Esophagus (tissue), 2 donors: ENCODE measurements around the gene MNAT1. TPM values are rescaled to one million over a fixed set of nuclear protein-coding genes. Genes with fewer than 3 reads are reported as not detected.

Experiments
- H3K27ac ChIP-seq, 2 donors: one replicate each; pipeline ENCODE4 v1.5.1; 2013; ENCODE audit warnings: low read depth in 2 of 2, mild to moderate bottlenecking in 2 of 2, inconsistent platforms in 1 of 2, low read length in 1 of 2, moderate library complexity in 1 of 2
- H3K27me3 ChIP-seq, 2 donors: one replicate each; pipeline ENCODE4 v1.6.1; 2013; ENCODE audit warnings: low read length in 2 of 2, control low read depth in 1 of 2, mild to moderate bottlenecking in 1 of 2; ENCODE audit not compliant: insufficient read depth in 2 of 2, control insufficient read depth in 1 of 2
- H3K36me3 ChIP-seq, 2 donors: one replicate each; pipeline ENCODE4 v1.6.1; 2013; ENCODE audit warnings: low read length in 1 of 2; ENCODE audit not compliant: control insufficient read depth in 2 of 2, insufficient read depth in 2 of 2
- H3K4me1 ChIP-seq, 2 donors: one replicate each; pipeline ENCODE4 v1.6.1; 2013; ENCODE audit warnings: low read length in 1 of 2; ENCODE audit not compliant: control insufficient read depth in 2 of 2, insufficient read depth in 2 of 2
- H3K4me3 ChIP-seq, 2 donors: one replicate each; pipeline ENCODE4 v1.5.1; 2013; ENCODE audit warnings: low read length in 2 of 2, mild to moderate bottlenecking in 2 of 2, low read depth in 1 of 2, moderate library complexity in 1 of 2
- H3K9me3 ChIP-seq, 2 donors: one replicate each; pipeline ENCODE4 v1.6.1; 2013; ENCODE audit warnings: mild to moderate bottlenecking in 2 of 2, low read depth in 1 of 2, low read length in 1 of 2, moderate library complexity in 1 of 2; ENCODE audit not compliant: control insufficient read depth in 2 of 2, insufficient read depth in 1 of 2
- WGBS, 2 donors: extraction: QIAGEN DNeasy Blood & Tissue Kit; methylation state at CpG; one replicate each; pipeline ENCODE4 v1.1.7; 2013; 5-methylcytosine and 5-hydroxymethylcytosine counted together
- polyA plus RNA-seq, 2 donors: library from polyadenylated mRNA; stranded (reverse); fragments of 200-250 nt; gene quantifications; one replicate each; pipeline ENCODE4 v1.2.3, GENCODE V29; 2013
- donor health status: healthy with polysubstance abuse.
- donor health status: Bipolar disorder and iron deficiency.

MNAT1 gene
- polyA plus RNA-seq, 2 donors, result 13.4 to 18.1 TPM

DNA sequence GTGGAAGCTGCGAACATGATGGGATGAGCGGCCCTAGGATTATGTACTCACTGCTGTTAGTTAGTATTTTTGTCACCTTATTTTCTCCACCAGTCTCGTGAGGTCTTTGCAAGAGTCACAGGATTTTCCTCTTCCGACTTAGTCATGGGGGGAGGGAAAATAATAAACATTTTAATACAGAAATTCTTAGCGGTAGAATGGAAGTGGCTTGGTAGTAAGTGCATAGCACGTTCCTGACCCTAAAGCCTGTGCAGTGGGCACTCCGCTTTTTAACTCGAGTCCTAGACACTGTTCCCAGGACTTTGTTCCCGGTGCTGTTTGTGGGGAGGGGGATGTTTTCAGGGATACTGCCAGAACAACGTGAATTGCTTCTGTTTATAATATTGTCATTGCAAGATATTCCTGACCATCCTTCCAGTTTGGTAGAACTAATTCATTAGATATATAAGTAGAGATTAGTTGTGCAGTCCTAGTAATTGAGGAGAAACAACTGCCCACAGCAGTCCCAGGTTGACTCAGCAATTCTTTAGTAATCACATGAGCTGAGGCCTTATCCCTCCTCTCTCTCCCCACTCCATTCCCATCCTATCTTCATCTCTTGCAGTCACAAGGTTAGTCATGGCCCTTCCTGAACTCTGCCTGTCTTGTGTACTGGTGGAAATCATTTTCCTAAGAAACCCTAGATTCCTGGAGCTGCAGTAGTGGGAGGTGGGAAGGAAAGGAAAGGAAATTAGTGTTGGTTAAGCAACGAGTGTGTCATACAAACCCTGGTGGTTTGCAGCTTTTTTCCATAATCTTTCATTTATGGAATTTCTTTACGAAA lies 247.3 kb downstream of the MNAT1 start:
- Histone ChIP-seq H3K27me3 (no peaks in the 10 kb centered on the region), H3K27ac (peak overlapping the region; percentile 72 to 91), H3K4me1 (no peaks in the 10 kb centered on the region), H3K4me3 (peak overlapping the region; percentile 79 to 99), H3K9me3 (no peaks in the 10 kb centered on the region), H3K36me3 (no peaks in the 10 kb centered on the region)
- 11% methylated on average over 12 of the region's 12 CpGs for WGBS, 2 donors

DNA sequence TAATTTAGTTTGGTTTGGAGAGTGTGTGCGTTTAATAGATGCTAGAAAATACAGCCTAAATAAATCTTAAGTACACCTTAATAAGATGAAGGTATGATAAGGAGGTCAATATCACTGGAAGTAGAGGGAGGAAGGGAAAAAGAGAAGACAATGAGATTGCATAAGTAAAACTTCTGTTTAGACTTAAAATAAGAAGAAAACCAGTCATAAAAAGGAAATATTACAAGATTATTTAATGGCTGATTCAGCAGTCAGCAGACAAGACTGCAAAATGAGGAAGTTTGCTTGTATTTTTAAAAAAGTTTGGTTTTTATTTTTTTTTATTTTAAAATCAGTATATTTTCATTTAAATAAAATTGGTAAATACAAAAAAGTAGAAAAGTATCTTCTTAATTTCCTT lies 249.6 kb downstream of the MNAT1 start:
- no peak overlapping the region for H3K27ac ChIP-seq
- no peaks in the 10 kb centered on the region for H3K4me1 ChIP-seq
- H3K27me3 ChIP-seq, result no peaks in the 10 kb centered on the region
- no peaks in the 10 kb centered on the region for H3K36me3 ChIP-seq
- H3K9me3 ChIP-seq, result no peaks in the 10 kb centered on the region
- 96 to 97% methylated on average over 1 of the region's 1 CpG for WGBS, 2 donors
- H3K4me3 ChIP-seq, result no peak overlapping the region

DNA sequence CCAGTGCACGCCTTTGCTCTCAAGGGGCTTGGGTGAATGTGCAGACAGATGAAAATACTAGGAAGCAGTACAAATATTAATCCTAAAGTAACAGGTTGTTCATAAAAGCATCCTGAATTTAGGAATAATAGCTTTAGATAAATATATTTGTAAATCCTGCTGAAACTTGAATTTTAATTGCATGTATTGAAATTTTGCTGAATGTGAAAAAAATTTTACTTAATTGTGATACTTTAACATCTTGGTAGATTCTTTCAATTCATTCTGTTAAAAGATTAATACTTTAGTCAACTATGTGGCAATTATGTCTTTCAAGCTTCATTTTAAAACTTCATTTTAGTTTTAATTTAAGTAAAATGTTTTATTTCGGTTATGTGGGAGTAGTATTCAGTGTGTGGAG lies 251.9 kb downstream of the MNAT1 start:
- 97 to 99% methylated on average over 2 of the region's 2 CpGs for WGBS, 2 donors
- H3K4me3 ChIP-seq, result no peak overlapping the region
- no peak overlapping the region for H3K27ac ChIP-seq
- H3K9me3 ChIP-seq, result no peaks in the 10 kb centered on the region
- peaks cover 0 to 2% of the 10 kb centered on the region in 2 donors for H3K36me3 ChIP-seq
- no peaks in the 10 kb centered on the region for H3K4me1 ChIP-seq
- H3K27me3 ChIP-seq, result no peaks in the 10 kb centered on the region

DNA sequence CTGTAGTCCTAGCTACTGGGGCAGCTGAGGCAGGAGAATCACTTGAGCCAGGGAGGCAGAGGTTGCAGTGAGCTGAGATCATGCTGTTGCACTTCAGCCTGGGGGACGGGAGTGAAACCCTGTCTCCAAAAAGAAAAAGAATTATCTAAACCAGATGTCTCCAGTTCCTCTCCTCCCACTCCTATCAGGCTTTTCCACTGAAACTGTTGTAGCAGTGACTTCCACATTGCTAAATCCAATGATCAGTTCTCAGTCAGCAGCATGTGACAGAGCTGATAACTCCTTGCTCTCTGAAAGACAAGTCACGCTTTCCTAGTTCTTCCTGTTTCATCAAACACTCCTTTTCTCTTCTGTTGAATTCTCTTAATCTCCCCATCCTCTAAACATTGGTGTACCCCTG lies 255.0 kb downstream of the MNAT1 start:
- H3K27me3 ChIP-seq, result no peaks in the 10 kb centered on the region
- no peak overlapping the region for H3K4me3 ChIP-seq
- no peaks in the 10 kb centered on the region for H3K9me3 ChIP-seq
- 82 to 86% methylated on average over 2 of the region's 2 CpGs for WGBS, 2 donors
- no peak overlapping the region for H3K27ac ChIP-seq
- peaks cover 0 to 2% of the 10 kb centered on the region in 2 donors for H3K36me3 ChIP-seq
- H3K4me1 ChIP-seq, result no peaks in the 10 kb centered on the region

DNA sequence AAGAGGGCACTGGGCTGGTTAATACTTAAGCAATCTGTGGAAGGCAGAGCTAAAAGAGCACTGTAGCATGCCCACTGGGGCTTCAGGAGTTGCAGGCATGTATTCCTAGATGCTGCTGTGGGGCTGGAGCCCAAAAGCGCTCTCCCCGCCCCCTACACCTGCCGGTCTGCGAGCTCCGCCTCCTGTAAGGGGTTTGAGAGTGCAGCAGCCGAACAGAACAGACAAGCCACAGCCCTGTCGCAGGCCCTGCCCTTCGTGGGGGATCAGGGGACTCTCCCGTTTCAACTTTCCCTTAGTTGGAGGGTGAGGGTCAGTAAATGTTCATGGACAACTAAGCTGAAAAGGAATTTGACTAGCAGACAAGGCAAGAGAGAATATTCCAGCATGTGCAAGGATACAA lies 264.1 kb downstream of the MNAT1 start:
- no peak overlapping the region for H3K4me3 ChIP-seq
- 92 to 94% methylated on average over 9 of the region's 9 CpGs for WGBS, 2 donors

DNA sequence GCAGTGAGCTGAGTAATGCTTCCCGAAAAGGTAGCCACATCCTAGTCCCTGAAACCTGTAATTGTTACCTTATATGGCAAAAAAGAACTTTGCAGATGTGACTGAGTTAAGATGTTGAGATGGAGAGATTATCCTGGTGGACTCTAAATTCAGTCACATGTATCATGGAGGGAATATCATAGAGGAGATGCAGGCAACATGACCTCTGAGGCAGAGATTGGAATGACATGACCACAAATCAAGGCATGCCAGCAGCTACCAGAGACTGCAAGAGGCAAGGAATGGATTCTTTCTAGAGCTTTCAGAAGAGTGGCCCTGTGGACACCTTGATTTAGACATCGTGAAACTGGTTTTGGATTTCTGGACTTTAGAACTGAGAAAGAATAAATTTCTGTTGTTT lies 265.0 kb downstream of the MNAT1 start:
- H3K9me3 ChIP-seq, result no peaks in the 10 kb centered on the region
- no peaks in the 10 kb centered on the region for H3K4me1 ChIP-seq
- H3K4me3 ChIP-seq, result no peak overlapping the region
- WGBS, 2 donors, result 96 to 97% methylated on average over 2 of the region's 2 CpGs
- no peak overlapping the region for H3K27ac ChIP-seq
- no peaks in the 10 kb centered on the region for H3K36me3 ChIP-seq
- H3K27me3 ChIP-seq, result no peaks in the 10 kb centered on the region

More for the DNA sequence above, 264.1 kb downstream of the MNAT1 start:
- Histone ChIP-seq H3K27ac (no peak overlapping the region), H3K36me3 (no peaks in the 10 kb centered on the region), H3K4me1 (no peaks in the 10 kb centered on the region), H3K27me3 (no peaks in the 10 kb centered on the region), H3K9me3 (no peaks in the 10 kb centered on the region)

DNA sequence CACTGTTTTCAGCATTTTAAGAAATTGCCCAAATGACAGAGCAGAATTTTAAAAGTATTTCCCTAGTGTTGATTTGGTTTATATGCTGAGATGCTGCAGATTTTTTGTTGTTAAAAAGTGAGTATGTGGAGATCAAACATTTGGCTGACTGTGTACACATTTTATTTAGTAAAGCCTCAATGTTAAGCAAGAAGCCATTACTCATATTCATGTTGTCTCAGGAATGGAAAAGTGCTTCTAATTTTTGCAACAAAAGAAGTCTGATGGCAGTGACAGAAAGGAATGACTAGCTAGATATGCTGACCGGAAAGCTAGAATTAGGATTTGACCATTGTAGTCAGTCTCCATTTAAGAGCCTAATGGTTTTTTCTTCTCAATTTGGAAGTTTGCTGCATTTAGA lies 269.0 kb downstream of the MNAT1 start:
- 96 to 97% methylated on average over 1 of the region's 1 CpG for WGBS, 2 donors
- Histone ChIP-seq H3K36me3 (no peaks in the 10 kb centered on the region), H3K27me3 (no peaks in the 10 kb centered on the region), H3K27ac (no peak overlapping the region), H3K4me3 (no peak overlapping the region), H3K9me3 (no peaks in the 10 kb centered on the region), H3K4me1 (no peaks in the 10 kb centered on the region)

DNA sequence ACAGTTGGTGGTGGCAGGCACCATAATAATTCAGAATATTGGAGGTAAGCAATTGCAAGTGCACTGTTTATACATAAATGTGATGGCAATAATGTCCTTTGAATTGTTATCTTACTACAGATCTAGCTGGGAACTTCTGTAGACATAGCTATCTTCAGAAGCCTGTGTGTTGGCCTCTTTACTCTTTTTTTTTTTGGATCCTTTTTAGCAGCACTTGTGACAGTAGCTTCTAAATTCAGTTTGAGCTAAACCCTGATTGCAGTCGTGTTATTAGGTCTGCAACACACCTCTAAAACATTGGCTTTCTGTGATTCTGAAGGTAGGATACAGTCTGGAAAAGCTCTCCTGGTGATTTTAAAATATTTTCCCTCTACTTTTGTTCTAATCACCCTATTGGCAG lies 285.0 kb downstream of the MNAT1 start:
- WGBS, 2 donors, result 73 to 79% methylated on average over 1 of the region's 1 CpG
- H3K4me3 ChIP-seq, result no peak overlapping the region
- H3K4me1 ChIP-seq, result no peaks in the 10 kb centered on the region
- H3K36me3 ChIP-seq, result no peaks in the 10 kb centered on the region
- H3K27me3 ChIP-seq, result no peaks in the 10 kb centered on the region
- no peaks in the 10 kb centered on the region for H3K9me3 ChIP-seq
- no peak overlapping the region for H3K27ac ChIP-seq
